Measurements from ENCODE around the gene SLC24A5.

DNA sequence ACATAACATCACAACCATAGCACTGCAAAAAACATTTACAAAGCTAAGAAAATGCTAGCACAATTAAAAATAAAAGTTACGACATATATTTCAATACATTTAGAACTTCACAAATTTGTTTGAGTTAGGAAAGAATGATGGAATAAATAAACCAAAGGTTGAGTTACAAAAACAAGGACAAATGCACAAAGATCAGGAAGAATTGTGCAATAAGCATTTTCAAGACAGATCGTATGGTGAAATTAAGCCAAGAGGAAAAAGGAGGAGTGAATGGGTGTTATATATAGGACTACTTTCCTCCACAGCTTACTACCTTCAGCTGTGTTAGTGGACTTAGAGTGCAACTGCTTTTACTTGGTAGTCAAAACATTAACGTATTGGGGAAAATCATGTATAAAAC is 64.7 kb downstream of the SLC24A5 start:
- TF ChIP-seq POLR2A (IDR thresholded peaks at IDR 0.05), result no peak
- TF ChIP-seq, protein P1, sequence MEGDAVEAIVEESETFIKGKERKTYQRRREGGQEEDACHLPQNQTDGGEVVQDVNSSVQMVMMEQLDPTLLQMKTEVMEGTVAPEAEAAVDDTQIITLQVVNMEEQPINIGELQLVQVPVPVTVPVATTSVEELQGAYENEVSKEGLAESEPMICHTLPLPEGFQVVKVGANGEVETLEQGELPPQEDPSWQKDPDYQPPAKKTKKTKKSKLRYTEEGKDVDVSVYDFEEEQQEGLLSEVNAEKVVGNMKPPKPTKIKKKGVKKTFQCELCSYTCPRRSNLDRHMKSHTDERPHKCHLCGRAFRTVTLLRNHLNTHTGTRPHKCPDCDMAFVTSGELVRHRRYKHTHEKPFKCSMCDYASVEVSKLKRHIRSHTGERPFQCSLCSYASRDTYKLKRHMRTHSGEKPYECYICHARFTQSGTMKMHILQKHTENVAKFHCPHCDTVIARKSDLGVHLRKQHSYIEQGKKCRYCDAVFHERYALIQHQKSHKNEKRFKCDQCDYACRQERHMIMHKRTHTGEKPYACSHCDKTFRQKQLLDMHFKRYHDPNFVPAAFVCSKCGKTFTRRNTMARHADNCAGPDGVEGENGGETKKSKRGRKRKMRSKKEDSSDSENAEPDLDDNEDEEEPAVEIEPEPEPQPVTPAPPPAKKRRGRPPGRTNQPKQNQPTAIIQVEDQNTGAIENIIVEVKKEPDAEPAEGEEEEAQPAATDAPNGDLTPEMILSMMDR (IDR thresholded peaks at IDR 0.05 in 8 of 11, conservative IDR thresholded peaks at IDR 0.05 in 3 of 11), result no peak
